Transverse colon (tissue), 4 donors: ENCODE measurements around the gene RASL10B.

Experiments
- POLR2AphosphoS5 ChIP-seq, 3 donors: sonication (generic); formaldehyde crosslinking; IDR thresholded peaks; one replicate each; pipeline ENCODE4 v1.6.1; 2016; ENCODE audit warnings: antibody characterized with exemption in 3 of 3
- TF ChIP-seq, protein P1 (sequence below), 5 experiments: fragments of 200-600 bp in 3 of 5; fragments of 450-650 bp in 2 of 5; sonication (generic) in 3 of 5; IDR thresholded peaks; 1 replicate in 2 of 5; 2 replicates in 3 of 5; pipeline ENCODE4 v1.5.1; 2016 to 2017; ENCODE audit warnings: antibody characterized with exemption in 5 of 5, inconsistent platforms in 3 of 5, mild to moderate bottlenecking in 2 of 5, moderate library complexity in 1 of 5

DNA sequence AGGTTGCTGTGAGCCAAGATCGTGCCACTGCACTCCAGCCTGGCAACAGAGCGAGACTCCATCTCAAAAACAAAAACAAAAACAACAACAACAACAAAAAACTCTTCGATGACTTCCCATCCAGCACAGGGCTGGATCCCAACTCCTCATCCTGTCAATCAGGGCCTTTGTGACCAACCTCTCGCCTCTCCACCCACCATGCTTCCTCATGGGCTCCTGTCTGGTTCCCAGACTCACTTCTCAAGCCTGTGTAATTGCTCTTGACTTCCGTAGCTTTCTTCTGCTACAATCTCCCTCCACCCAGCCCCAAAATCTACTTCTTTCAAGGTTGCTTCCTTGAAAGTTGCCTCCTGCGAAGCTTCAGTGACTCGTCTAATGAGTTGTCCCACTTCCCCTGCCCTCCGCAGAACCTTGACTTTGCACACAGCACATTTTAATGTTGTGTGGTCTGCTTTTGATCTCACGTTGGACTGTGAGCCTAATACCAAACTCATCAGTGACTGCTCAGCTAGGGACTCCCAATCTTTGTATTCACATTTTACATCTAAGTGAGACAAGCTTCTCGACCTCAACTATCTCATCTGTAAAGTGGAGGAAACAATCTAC lies 936 bp upstream of the RASL10B start:
- TF ChIP-seq, protein P1, sequence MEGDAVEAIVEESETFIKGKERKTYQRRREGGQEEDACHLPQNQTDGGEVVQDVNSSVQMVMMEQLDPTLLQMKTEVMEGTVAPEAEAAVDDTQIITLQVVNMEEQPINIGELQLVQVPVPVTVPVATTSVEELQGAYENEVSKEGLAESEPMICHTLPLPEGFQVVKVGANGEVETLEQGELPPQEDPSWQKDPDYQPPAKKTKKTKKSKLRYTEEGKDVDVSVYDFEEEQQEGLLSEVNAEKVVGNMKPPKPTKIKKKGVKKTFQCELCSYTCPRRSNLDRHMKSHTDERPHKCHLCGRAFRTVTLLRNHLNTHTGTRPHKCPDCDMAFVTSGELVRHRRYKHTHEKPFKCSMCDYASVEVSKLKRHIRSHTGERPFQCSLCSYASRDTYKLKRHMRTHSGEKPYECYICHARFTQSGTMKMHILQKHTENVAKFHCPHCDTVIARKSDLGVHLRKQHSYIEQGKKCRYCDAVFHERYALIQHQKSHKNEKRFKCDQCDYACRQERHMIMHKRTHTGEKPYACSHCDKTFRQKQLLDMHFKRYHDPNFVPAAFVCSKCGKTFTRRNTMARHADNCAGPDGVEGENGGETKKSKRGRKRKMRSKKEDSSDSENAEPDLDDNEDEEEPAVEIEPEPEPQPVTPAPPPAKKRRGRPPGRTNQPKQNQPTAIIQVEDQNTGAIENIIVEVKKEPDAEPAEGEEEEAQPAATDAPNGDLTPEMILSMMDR (IDR thresholded peaks at IDR 0.05) = no peak
- TF ChIP-seq POLR2AphosphoS5 (IDR thresholded peaks at IDR 0.05) = no peak
